Measurements from ENCODE around the gene LIMCH1. TPM values are rescaled to one million over a fixed set of nuclear protein-coding genes. Genes with fewer than 3 reads are reported as not detected.

Gene LIMCH1
- total RNA-seq, 2 donors from 2014 or later: 4.7 to 14.4 TPM

DNA sequence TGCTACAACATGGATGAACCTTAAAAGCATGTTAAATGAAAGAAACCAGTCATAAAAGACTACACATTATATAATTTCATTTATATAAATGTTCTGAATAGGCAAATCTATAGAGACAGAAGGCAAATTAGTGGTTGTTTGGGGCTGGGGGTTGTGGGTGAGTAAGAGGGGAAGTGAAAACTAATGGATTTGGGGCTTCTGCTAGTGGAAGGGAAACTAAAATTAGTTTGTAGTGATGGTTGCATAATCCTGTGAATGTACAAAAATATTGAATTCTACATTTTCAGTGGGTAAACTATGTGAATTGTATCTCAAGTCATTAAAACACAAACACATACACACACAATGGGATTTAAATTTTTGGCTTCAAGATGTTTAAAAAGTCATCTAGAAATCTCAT is 25.4 kb upstream of the LIMCH1 start:
- DNase-seq: no peak
- H3K36me3 ChIP-seq: no peaks in the 10 kb centered on the region
- H3K4me1 ChIP-seq: no peaks in the 10 kb centered on the region
- H3K9me3 ChIP-seq: no peaks in the 10 kb centered on the region
- TF ChIP-seq, protein P1, sequence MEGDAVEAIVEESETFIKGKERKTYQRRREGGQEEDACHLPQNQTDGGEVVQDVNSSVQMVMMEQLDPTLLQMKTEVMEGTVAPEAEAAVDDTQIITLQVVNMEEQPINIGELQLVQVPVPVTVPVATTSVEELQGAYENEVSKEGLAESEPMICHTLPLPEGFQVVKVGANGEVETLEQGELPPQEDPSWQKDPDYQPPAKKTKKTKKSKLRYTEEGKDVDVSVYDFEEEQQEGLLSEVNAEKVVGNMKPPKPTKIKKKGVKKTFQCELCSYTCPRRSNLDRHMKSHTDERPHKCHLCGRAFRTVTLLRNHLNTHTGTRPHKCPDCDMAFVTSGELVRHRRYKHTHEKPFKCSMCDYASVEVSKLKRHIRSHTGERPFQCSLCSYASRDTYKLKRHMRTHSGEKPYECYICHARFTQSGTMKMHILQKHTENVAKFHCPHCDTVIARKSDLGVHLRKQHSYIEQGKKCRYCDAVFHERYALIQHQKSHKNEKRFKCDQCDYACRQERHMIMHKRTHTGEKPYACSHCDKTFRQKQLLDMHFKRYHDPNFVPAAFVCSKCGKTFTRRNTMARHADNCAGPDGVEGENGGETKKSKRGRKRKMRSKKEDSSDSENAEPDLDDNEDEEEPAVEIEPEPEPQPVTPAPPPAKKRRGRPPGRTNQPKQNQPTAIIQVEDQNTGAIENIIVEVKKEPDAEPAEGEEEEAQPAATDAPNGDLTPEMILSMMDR (IDR thresholded peaks at IDR 0.05): no peak
- H3K4me3 ChIP-seq: no peak overlapping the region
- H3K27me3 ChIP-seq: no peaks in the 10 kb centered on the region
- intact Hi-C loops (cut with DNase I): no loop called here
- H3K27ac ChIP-seq: no peak overlapping the region
- no peak overlapping the region for H3K9ac ChIP-seq (ENCODE audit: low read depth in 2 of 2, low read length in 2 of 2)

DNA sequence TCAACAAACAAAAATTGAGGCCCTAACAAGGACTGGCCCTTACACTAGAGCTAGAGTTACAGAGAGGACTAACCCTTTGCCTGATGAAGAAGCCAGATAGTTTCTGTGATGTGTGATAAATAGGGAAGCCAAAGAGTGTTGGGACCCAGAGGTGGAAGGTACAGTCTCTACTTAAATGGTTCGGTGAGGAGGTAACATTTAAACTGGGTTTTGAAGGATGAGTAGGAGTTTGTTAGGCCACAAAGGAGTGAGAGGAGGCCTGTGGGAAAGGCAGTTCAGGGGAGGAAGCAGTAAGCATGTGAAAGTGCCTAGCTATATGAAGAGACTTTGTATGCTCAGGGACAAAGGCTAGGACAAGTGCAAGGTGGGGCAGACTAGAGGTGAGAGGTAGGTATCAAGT is 23.8 kb upstream of the LIMCH1 start:
- H3K9me3 ChIP-seq: no peaks in the 10 kb centered on the region
- H3K36me3 ChIP-seq: no peaks in the 10 kb centered on the region
- no peaks in the 10 kb centered on the region for H3K27me3 ChIP-seq
- no peak overlapping the region for H3K9ac ChIP-seq (ENCODE audit: low read depth in 2 of 2, low read length in 2 of 2)
- no peak for DNase-seq
- intact Hi-C loops (cut with DNase I): no loop called here
- no peak overlapping the region for H3K27ac ChIP-seq
- TF ChIP-seq, protein P1 (IDR thresholded peaks at IDR 0.05): no peak
- H3K4me1 ChIP-seq: no peaks in the 10 kb centered on the region
- no peak overlapping the region for H3K4me3 ChIP-seq

DNA sequence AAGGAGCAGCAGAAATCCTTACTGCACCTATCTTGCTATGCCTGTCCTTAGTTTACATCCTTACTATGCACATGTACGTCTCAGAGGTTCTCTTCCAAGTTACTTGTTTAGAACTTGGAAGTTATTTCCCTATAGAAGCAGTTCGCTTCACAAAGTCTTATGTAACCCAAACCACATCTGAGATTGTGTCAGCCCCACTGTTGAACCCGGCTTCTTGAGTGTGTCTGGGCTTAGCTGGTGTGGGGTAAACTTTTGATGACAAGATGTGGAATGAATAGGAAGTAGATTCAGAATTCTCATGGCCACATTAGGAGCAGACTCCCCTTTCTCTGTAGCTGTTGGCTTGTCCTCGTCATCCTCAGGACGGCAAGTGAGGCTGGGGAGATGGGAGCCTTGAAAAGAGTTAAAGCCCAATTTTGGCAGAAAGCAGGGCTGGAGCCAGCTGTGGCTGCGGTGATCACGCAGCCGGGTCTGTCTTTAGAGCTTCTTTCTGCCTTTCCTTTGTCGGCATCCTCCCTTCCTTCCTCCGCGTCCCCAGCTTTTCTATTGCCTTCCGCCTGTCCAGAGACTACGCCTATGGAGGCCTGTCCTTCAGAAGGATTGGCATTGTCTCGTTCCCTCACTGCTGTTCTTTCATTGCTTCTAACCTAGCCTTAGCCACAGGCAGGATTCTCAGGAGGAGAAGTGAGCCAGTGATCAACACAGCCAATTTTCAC is 23.0 kb upstream of the LIMCH1 start:
- intact Hi-C loops (cut with DNase I): no loop called here
- no peak for DNase-seq
- H3K4me1 ChIP-seq: no peaks in the 10 kb centered on the region
- TF ChIP-seq, protein P1 (IDR thresholded peaks at IDR 0.05): no peak
- no peak overlapping the region for H3K27ac ChIP-seq
- H3K4me3 ChIP-seq: no peak overlapping the region
- no peak overlapping the region for H3K9ac ChIP-seq (ENCODE audit: low read depth in 2 of 2, low read length in 2 of 2)
- H3K27me3 ChIP-seq: no peaks in the 10 kb centered on the region
- H3K9me3 ChIP-seq: no peaks in the 10 kb centered on the region
- H3K36me3 ChIP-seq: no peaks in the 10 kb centered on the region

DNA sequence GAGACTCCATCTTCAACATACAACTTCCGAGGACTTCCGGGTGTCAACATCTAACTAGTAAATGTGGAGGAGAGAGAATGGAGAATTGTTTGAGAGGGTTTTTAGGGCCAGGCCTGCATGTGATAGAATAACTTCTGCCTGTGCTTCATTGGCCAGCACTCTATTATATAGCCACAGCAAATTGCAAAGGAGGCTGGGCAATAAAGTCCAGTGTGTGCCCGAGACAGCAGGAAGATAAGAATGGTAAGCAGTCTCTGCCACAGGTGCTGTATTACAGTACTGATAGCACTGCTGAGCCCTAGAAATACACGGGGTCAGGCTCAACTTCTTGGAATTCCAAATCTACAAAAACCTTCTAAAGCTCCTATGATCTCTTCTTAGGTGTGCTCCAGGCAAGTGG is 20.8 kb upstream of the LIMCH1 start:
- intact Hi-C loops (cut with DNase I): no loop called here
- no peak overlapping the region for H3K4me3 ChIP-seq
- H3K27me3 ChIP-seq: no peaks in the 10 kb centered on the region
- no peak for DNase-seq
- no peak overlapping the region for H3K27ac ChIP-seq
- no peaks in the 10 kb centered on the region for H3K9me3 ChIP-seq
- no peaks in the 10 kb centered on the region for H3K4me1 ChIP-seq
- TF ChIP-seq, protein P1 (IDR thresholded peaks at IDR 0.05): no peak
- no peaks in the 10 kb centered on the region for H3K36me3 ChIP-seq
- no peak overlapping the region for H3K9ac ChIP-seq (ENCODE audit: low read depth in 2 of 2, low read length in 2 of 2)

DNA sequence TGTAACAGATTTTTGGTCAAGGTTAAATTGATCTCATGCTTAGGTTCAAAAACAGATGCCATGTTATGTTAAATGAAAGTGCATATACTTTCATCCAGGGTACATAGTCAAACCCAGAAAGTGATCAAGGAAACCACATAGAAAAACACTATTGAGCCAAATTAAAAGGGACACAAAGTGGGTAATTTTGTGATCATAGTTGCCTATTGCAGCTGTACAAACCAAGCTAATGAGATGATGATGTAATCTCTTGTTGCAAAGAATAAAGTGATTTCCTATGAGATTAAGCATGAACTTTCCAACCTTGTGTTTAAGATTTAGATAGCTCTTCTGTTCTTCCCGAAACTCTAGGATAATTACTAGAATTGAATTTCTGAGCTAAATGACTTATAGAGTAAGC is 20.2 kb upstream of the LIMCH1 start:
- DNase-seq: no peak
- intact Hi-C loops (cut with DNase I): no loop called here
- Histone ChIP-seq H3K9me3 (no peaks in the 10 kb centered on the region), H3K27me3 (no peaks in the 10 kb centered on the region), H3K9ac (ENCODE audit: low read depth in 2 of 2, low read length in 2 of 2) (no peak overlapping the region), H3K4me1 (no peaks in the 10 kb centered on the region), H3K4me3 (no peak overlapping the region), H3K36me3 (no peaks in the 10 kb centered on the region), H3K27ac (no peak overlapping the region)
- TF ChIP-seq, protein P1 (IDR thresholded peaks at IDR 0.05): no peak
